Renal cortex interstitium (tissue), 11 donors: ENCODE measurements around the gene DNAH14. TPM values are rescaled to one million over a fixed set of nuclear protein-coding genes. Genes with fewer than 3 reads are reported as not detected.
"Not testable (repeated sequence)": the region's sequence is repeated elsewhere in the genome, so short reads cannot be mapped to it uniquely, and the experiment has no call there.

Experiments used
- DNase-seq, 11 donors: peaks; one replicate each; pipeline ENCODE4 v3.0.0-alpha.2; 2013; ENCODE audit warnings: low read depth in 9 of 11, low spot score in 4 of 11; ENCODE audit errors: extremely low read depth in 1 of 11
- polyA plus RNA-seq, 3 donors: library from polyadenylated mRNA; unstranded; fragments of 120-200 nt; gene quantifications; one replicate each; pipeline ENCODE4 v1.2.1, GENCODE V29; 2013; ENCODE audit not compliant: insufficient read length in 3 of 3

DNAH14 gene
- polyA plus RNA-seq, 3 donors, result 16.8 to 19.5 (median 16.8) TPM

DNA sequence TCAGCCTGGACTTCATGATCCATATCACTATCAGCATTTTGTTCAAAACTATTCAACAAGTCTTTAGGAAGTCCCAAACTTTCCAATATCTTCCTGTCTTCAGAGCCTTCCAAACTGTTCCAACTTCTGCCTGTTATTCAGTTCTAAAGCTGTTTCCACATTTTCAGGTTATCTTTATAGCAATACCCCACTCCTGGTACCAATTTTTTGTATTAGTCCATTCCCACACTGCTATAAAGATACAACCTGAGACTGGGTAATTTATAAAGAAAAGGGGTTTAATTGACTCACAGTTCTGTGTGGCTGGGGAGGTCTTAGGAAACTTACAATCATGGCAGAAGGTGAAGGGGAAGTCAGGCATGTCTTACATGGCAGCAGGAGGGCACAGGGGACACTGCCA lies 18.3 kb upstream of the DNAH14 start:
- no peak for DNase-seq

- no peak for DNase-seq
Measured at GRCh38 chr1:224914292-224914900, 15.1 kb upstream of the DNAH14 start.

DNA sequence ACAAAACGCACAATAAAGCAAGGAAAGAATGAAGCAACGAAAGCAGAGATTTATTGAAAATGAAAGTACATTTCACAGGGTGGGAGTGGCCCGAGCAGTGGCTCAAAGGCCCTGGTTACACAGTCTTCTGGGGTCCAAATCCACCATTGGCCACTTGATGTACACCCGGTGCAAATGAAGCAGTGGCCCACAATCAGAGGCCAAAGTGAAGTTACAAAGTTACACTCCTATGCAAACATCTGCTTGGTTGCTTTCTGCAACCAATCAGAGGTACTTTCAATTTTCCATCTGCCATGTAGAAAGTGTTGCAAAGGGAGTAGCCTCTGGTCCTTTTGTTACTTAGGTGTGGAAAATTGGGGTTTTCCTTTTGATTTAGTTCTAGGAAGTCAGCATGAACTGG lies 10.0 kb upstream of the DNAH14 start:
- DNase-seq, result no peak

GRCh38 chr1:224920930-224921329 lies 8.5 kb upstream of the DNAH14 start:
- no peak for DNase-seq

GRCh38 chr1:224921354-224921753 lies 8.1 kb upstream of the DNAH14 start:
- no peak for DNase-seq

DNA sequence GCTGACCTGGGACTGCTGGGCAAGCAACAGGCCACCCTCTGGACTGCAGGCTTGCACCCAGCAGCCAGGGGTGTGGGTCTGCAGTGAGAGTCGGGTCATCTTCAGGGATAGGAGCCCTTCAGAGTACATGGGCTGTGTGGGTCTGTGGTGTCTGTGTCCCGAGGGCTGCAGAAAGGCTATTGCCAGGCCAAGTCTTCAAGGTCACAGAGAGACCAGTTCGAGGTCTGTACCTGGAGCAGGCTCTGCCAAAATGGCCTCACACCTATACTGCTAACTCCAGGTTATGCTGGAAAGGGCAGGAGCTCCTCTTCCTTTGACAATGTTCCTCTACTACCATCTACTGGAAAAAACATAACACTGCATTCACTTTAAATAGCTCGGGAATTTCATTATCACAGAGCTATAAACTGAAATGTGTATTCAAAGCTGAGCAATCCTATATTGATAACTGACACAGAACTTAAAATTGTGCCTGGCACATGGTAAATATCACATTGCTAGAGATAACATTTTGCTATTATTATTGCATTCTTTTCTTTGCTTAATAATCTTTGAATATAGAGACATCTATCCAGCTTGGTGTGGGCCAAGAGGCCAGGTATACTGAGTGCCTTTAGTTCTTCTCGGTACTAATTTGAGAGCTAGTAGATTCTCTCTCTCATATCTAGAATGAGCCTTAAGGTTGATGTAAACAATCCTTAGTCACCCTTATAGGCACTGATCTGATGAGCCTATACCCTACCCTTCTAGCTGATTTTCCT lies 6.9 kb upstream of the DNAH14 start:
- DNase-seq, result peak in 9 of 11 donors; percentile 21 to 40 (median 29)

GRCh38 chr1:224923726-224924125 lies 5.7 kb upstream of the DNAH14 start:
- no peak for DNase-seq

- not testable (repeated sequence) for DNase-seq
Measured at GRCh38 chr1:224927631-224928030, 1.8 kb upstream of the DNAH14 start.

DNA sequence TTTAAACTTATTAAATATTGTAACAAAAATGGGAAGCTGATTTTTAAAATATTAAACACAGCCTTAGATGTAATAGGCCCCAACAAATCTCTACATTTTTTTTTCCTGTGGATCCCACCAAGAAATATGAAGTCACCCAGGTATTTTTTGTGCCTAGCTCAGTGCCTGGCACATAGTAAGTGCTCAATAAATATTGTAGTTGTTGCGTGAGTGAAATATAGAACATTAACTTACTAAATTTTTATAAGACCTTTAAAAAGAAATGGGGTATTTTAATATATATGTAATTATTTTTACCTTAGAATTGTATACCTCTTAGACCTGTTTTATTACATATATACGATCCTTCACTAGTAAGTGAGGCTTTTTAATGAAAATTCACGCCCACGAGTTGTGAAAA lies 569 bp upstream of the DNAH14 start:
- no peak for DNase-seq

DNA sequence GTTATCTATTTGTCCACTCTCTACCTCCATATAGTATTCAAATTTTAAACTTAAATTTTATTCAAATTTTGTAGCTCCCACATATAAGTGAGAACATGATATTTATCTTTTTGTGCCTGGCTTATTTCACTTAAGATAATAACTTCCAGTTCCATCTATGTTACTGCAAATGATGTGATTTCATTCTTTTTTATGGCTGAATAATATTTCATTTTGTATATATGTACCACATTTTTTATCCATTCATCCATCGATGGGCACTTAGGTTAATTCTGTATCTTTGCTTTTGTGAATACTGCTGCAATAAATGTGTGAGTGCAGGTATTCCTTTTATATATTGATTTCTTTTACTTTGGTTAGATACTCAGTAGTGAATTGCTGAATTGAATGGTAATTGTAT lies 2.1 kb downstream of the DNAH14 start:
- no peak for DNase-seq

DNA sequence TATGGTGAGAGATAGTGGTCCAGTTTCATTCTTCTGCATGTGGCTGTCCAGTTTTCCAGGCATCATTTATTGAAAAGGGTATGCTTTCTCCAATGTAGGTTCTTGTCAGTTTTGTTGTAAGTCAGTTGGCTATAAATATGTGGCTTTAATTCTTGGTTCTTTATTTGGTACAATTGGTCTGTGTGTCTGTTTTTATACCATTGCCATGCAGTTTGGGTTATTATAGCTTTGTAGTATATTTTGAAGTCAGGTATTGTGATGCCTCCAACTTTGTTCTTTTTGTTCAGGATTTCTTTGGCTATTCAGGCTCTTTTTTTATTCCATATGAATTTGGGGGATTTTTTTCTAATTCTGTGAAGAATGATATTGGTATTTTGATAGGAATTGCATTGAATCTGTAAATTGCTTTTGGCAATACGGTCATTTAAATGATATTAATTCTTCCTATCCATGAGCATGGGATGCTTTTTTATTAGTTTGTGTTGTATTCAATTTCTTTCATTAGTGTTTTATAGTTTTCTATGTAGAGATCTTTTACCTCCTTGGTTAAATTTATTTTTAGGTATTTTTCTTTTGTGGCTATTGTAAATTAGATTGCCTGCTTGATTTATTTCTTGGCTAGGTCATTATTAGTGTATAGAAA lies 3.3 kb downstream of the DNAH14 start:
- no peak for DNase-seq

- no peak for DNase-seq
Measured at GRCh38 chr1:224933584-224933983, 4.1 kb downstream of the DNAH14 start.

GRCh38 chr1:224938652-224939051 lies 9.2 kb downstream of the DNAH14 start:
- DNase-seq, result no peak

DNA sequence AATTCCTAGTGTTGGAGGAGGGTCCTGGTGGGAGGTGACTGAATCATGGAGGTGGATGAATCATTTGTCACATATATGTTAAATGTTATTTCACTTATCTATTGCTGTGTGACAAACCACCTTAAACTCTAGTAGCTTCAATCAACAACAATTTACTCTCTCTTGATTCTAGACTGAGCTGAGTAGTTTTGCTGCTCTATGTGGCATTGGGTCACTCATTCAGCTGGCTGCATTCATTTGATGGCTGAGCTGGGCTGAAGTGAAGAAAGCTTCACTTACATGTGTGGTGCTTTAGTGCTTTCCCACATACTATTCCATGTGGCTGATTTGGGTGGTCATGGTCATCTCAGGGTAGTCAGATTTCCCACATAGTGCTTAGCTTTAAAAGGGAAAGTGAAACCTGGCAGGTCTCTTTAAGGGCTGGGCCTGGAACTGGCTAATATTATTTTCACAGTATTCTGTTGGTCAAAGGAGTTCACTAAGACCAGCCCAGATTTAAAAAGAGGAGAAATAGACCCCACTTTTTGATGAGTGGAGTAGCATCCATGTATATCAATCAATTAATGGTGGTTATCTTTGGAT lies 10.5 kb downstream of the DNAH14 start:
- DNase-seq, result no peak

DNA sequence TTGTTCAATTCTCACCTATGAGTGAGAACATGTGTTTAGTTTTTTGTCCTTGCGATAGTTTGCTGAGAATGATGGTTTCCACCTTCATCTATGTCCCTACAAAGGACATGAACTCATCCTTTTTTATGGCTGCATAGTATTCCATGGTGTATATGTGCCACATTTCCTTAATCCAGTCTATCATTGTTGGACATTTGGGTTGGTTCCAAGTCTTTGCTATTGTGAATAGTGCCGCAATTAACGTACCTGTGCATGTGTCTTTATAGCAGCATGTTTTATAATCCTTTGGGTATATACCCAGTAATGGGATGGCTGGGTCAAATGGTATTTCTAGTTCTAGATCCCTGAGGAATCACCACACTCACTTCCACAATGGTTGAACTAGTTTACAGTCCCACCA lies 11.3 kb downstream of the DNAH14 start:
- DNase-seq, result not testable (repeated sequence)

- DNase-seq, result not testable (repeated sequence)
Measured at GRCh38 chr1:224945651-224946348, 16.3 kb downstream of the DNAH14 start.

GRCh38 chr1:224946349-224946691 lies 16.8 kb downstream of the DNAH14 start:
- not testable (repeated sequence) for DNase-seq

- DNase-seq, result no peak
Measured at GRCh38 chr1:224957696-224958095, 28.2 kb downstream of the DNAH14 start.

DNA sequence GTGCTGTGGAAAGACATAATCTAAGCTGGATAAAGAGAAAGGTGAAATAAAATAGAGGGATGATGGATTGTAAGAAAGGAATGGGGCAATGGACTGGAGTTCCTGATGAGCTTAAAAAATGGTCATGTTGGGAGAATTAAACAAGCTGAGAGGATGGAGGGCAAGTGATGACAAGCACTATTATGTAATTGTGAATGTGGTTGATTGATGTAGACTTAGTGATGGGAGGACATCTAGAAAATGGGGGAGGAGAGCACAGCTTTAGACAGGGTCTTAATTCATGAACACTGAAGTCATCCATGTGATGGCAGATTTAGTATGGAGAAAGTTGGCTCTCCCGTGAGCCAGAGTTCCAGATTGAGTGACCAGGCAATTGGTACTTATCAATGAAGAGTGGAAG lies 29.0 kb downstream of the DNAH14 start:
- no peak for DNase-seq

GRCh38 chr1:224959115-224959514 lies 29.6 kb downstream of the DNAH14 start:
- DNase-seq, result no peak
